BE2C (cell line): ENCODE results near the gene CRYGC.

Experiments used
- DNase-seq: peaks from one replicate; pipeline ENCODE4 v3.0.0-alpha.2; 2020
- H3K27me3 ChIP-seq: fragments of 250-450 bp; sonication (Bioruptor Pico); 2 replicates; pipeline ENCODE4 v1.5.1; 2020; ENCODE audit warnings: mild to moderate bottlenecking
- H3K36me3 ChIP-seq: fragments of 250-450 bp; sonication (Bioruptor Pico); 2 replicates; pipeline ENCODE4 v1.5.1; 2020; ENCODE audit warnings: mild to moderate bottlenecking
- H3K4me1 ChIP-seq: fragments of 250-450 bp; sonication (Bioruptor Pico); 2 replicates; pipeline ENCODE4 v1.5.1; 2020
- H3K4me3 ChIP-seq: 2 replicates; pipeline ENCODE4 v1.5.1; 2011; ENCODE audit warnings: low read depth, low read length
- H3K9me3 ChIP-seq: fragments of 250-450 bp; sonication (Bioruptor Pico); 2 replicates; pipeline ENCODE4 v1.5.1; 2020
- TF ChIP-seq, protein P1 (sequence below): IDR thresholded peaks from 2 replicates; pipeline ENCODE4 v1.5.1; 2012; ENCODE audit warnings: mild to moderate bottlenecking, low read depth, low read length

The CRYGC gene

GRCh38 chr2:208150094-208150493 is 20.5 kb upstream of the CRYGC start:
- Histone ChIP-seq H3K36me3 (no peaks in the 10 kb centered on the region), H3K9me3 (no peaks in the 10 kb centered on the region), H3K4me1 (no peaks in the 10 kb centered on the region), H3K27me3 (no peaks in the 10 kb centered on the region), H3K4me3 (no peak overlapping the region)
- TF ChIP-seq, protein P1, sequence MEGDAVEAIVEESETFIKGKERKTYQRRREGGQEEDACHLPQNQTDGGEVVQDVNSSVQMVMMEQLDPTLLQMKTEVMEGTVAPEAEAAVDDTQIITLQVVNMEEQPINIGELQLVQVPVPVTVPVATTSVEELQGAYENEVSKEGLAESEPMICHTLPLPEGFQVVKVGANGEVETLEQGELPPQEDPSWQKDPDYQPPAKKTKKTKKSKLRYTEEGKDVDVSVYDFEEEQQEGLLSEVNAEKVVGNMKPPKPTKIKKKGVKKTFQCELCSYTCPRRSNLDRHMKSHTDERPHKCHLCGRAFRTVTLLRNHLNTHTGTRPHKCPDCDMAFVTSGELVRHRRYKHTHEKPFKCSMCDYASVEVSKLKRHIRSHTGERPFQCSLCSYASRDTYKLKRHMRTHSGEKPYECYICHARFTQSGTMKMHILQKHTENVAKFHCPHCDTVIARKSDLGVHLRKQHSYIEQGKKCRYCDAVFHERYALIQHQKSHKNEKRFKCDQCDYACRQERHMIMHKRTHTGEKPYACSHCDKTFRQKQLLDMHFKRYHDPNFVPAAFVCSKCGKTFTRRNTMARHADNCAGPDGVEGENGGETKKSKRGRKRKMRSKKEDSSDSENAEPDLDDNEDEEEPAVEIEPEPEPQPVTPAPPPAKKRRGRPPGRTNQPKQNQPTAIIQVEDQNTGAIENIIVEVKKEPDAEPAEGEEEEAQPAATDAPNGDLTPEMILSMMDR: no peak
- DNase-seq: no peak

DNA sequence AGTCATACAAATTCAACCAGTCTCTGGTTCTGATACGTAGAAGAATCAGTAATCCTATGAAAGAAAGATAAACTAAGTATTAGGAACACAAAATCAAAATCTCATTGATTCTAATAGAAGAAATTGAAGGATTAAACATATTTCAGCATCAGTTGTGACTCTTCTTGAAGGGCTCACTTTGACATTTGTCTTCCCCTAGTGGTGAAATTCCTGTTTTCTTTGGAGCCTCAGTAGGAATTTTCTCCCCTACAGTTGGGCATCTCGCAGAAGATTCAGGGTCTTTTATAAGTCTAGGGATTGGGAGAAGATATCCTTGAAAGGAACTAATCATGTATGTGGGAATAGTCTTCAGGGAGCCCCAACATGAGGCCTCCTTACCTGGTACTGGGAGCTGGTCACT is 19.2 kb upstream of the CRYGC start:
- no peak for DNase-seq
- H3K9me3 ChIP-seq: no peaks in the 10 kb centered on the region
- no peak overlapping the region for H3K4me3 ChIP-seq
- H3K27me3 ChIP-seq: no peaks in the 10 kb centered on the region
- no peaks in the 10 kb centered on the region for H3K36me3 ChIP-seq
- TF ChIP-seq, protein P1: peak; percentile 33
- H3K4me1 ChIP-seq: no peaks in the 10 kb centered on the region

- TF ChIP-seq, protein P1: no peak
Observed at GRCh38 chr2:208147759-208148158, 18.1 kb upstream of the CRYGC start.

DNA sequence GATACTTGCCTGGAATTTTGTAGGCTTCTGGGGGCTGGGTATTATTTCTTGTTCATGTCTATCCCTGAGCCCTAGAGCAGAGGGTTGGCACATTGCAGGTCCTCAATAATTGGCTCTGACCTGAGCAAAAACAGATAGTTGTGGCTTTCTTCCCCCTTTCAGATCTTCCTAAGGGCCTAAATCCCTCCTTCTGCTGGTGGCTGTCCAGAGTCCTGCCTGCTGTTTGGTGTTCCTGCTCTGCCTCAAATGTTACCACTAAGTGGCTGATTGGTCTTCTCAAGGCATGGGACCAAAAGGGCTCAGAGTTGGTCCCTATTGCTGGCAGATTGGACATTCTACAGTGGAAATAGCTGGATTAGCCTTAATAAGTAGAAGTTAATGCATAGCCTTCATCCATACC is 17.4 kb upstream of the CRYGC start:
- no peaks in the 10 kb centered on the region for H3K9me3 ChIP-seq
- H3K27me3 ChIP-seq: no peaks in the 10 kb centered on the region
- no peak overlapping the region for H3K4me3 ChIP-seq
- no peak for DNase-seq
- no peaks in the 10 kb centered on the region for H3K36me3 ChIP-seq
- TF ChIP-seq, protein P1: no peak
- peaks cover 8% of the 10 kb centered on the region for H3K4me1 ChIP-seq

More at GRCh38 chr2:208147759-208148158, 18.1 kb upstream of the CRYGC start:
- Histone ChIP-seq H3K9me3 (no peaks in the 10 kb centered on the region), H3K27me3 (no peaks in the 10 kb centered on the region), H3K4me1 (peaks cover 4% of the 10 kb centered on the region), H3K4me3 (no peak overlapping the region), H3K36me3 (no peaks in the 10 kb centered on the region)
- no peak for DNase-seq

- DNase-seq: no peak
- Histone ChIP-seq H3K36me3 (no peaks in the 10 kb centered on the region), H3K4me3 (no peak within 1 kb of the TSS), H3K4me1 (peaks cover 10% of the 10 kb centered on the region), H3K27me3 (no peaks in the 10 kb centered on the region), H3K9me3 (no peaks in the 10 kb centered on the region)
- TF ChIP-seq, protein P1: no peak
Observed at GRCh38 chr2:208146006-208146405, 16.4 kb upstream of the CRYGC start, which contains the start of gene CRYGB. CRYGB (minus strand) TSS chr2:208146158; CDS start chr2:208146120, 38 bp downstream.

DNA sequence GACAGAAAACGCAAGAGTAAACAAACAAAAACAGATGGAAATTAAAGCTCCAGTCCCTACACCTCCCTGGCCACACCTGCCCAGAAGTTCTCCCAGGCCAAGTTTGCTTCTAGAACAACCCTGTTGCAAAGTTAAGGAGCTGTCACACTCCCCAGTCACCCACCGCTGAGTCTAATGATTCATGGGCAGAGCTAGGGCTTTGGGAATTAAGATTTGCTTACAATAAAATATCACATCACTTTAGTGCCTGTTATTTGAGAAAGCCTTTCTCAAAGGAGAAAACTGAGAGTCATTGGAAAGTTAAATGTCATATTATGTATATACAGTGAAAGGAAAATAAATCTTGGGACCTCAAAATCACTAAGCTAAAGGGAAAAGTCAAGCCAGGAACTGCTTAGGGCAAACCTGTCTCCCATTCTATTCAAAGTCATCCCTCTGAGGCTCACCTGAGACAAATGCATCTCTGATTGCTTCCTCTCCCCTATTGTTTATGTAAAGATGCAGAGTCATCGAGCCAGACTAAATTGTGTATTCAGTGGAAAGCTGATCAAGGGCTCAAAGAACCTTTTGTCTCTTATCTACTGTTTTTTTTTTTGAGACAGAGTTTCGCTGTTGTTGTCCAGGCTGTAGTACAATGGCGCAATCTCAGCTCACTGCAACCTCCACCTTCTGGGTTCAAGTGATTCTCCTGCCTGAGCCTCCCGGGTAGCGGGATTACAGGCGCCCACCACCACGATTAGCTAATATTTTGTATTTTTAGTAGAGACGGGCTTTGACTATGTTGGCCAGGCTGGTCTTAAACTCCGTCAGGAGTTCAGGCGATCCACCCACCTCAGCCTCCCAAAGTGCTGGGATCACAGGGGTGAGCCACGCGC is 13.5 kb upstream of the CRYGC start:
- peaks cover 1% of the 10 kb centered on the region; the same call in 1 of the 2 replicates for H3K9me3 ChIP-seq
- TF ChIP-seq, protein P1: no peak
- H3K4me1 ChIP-seq: peaks cover 10% of the 10 kb centered on the region
- no peaks in the 10 kb centered on the region for H3K27me3 ChIP-seq
- H3K36me3 ChIP-seq: no peaks in the 10 kb centered on the region
- no peak for DNase-seq
- no peak overlapping the region for H3K4me3 ChIP-seq
